AG09309 (cell line): ENCODE data around the gene KCTD19.

ENCODE experiments used
- DNase-seq: peaks from one replicate; pipeline ENCODE4 v3.0.0-alpha.2; 2010; ENCODE audit warnings: low read depth
- H3K4me3 ChIP-seq: 2 replicates; pipeline ENCODE4 v1.5.1; 2011; ENCODE audit warnings: mild to moderate bottlenecking, low read depth, low read length, moderate library complexity; ENCODE audit not compliant: control insufficient read depth
- CTCF ChIP-seq: IDR thresholded peaks from 2 replicates; pipeline ENCODE4 v1.5.1; 2011; ENCODE audit warnings: mild to moderate bottlenecking, low read depth, low read length, inconsistent platforms; ENCODE audit not compliant: insufficient read depth, control insufficient read depth; ENCODE audit errors: missing control alignments

Gene KCTD19

GRCh38 chr16:67246081-67246755, 80.3 kb downstream of the KCTD19 start:
- peak overlapping the region; percentile 76 for H3K4me3 ChIP-seq
- peak; percentile 52 for DNase-seq
- peak; percentile 53 for TF ChIP-seq CTCF

DNA sequence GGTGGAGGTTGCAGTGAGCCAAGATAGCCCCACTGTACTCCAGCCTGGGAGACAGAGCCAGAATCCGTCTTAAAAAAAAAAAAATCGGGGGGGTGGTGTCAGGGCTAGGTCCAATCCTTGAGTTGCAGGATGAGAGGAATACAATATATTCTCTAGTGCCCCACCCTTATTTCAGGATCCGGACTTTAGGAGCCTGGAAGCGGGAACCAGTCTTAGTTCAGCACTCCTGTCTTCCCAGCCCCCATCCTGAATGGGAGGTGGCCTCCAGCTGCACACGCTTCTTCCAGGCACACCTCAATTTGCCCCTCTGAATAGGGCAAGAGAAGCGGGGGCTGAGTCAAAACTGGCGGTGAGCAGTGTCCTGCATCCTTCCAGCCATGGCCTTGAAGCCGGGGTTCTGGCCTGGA, 80.9 kb downstream of the KCTD19 start:
- no peak for DNase-seq
- H3K4me3 ChIP-seq, result peak overlapping the region; percentile 76
- no peak for TF ChIP-seq CTCF

- no peak for TF ChIP-seq CTCF
- no peak for DNase-seq
- H3K4me3 ChIP-seq, result no peak overlapping the region; the same call in 1 of the 2 replicates
Measured at GRCh38 chr16:67245186-67245585, 81.4 kb downstream of the KCTD19 start.

GRCh38 chr16:67244387-67245185, 82.0 kb downstream of the KCTD19 start:
- peak; percentile 59 for DNase-seq
- TF ChIP-seq CTCF, result no peak
- H3K4me3 ChIP-seq, result no peak overlapping the region

- H3K4me3 ChIP-seq, result no peak overlapping the region
Measured at GRCh38 chr16:67243481-67243880, 83.1 kb downstream of the KCTD19 start.

More at GRCh38 chr16:67243481-67243880, 83.1 kb downstream of the KCTD19 start:
- no peak for DNase-seq
- TF ChIP-seq CTCF, result no peak
